ENCODE data around the gene SH2D4B. TPM values are rescaled to one million over a fixed set of nuclear protein-coding genes. Genes with fewer than 3 reads are reported as not detected.

The SH2D4B gene
- total and polyA plus RNA-seq, 2 of the 13 experiments (the other 11 are each of a cell fraction or from before 2014, with no cell fraction given): not detected

- H3K9ac ChIP-seq (ENCODE audit: insufficient read depth, low read depth, low read length): no peak overlapping the region
- no peaks in the 10 kb centered on the region for H3K9me3 ChIP-seq (ENCODE audit: low read length)
- intact Hi-C loops (cut with micrococcal nuclease; ENCODE audit: unreplicated experiment): no loop called here
- H3K27ac ChIP-seq (ENCODE audit: extremely low read length, insufficient read depth, low read length): no peak overlapping the region
- FAIRE-seq: no peak
- no peak overlapping the region for H3K4me2 ChIP-seq (ENCODE audit: low read depth, low read length)
- BruUV-seq (replicated peaks): no TSS peak
- TF ChIP-seq ZSCAN12 (CRISPR knock-in tag; IDR thresholded peaks at IDR 0.05) (no peak), ZNF704 (CRISPR knock-in tag; IDR thresholded peaks at IDR 0.05; ENCODE audit: borderline replicate concordance) (no peak), MBD4 (IDR thresholded peaks at IDR 0.05; ENCODE audit: borderline replicate concordance, low read length) (no peak), ZNF484 (CRISPR knock-in tag; IDR thresholded peaks at IDR 0.05; ENCODE audit: borderline replicate concordance, low read depth) (no peak), PAWR (CRISPR knock-in tag; IDR thresholded peaks at IDR 0.05; ENCODE audit: borderline replicate concordance) (no peak)
- no peaks in the 10 kb centered on the region for H3K36me3 ChIP-seq (replicated peaks in 1 of 2; ENCODE audit: control insufficient read depth in 1 of 2, insufficient read depth in 2 of 2, low read length in 2 of 2)
- in situ Hi-C loops (cut with HindIII; ENCODE audit: extremely low pct_ligation_motif_present, low pct_unique_long_range_greater_than_20kb): no loop called here
- ChIA-PET POLR2A (no interaction called here), CTCF (ENCODE audit: low intra/inter-chr PET ratio, low total read pairs) (no interaction called here)
- H3K4me3 ChIP-seq (replicated peaks in 1 of 3; ENCODE audit: insufficient read depth in 1 of 3, low read depth in 2 of 3, low read length in 3 of 3): no peak overlapping the region
- WGBS (ENCODE audit: low lambda C conversion rate): 37% methylated on average over 10 of the region's 10 CpGs
- no peak overlapping the region for H2AFZ ChIP-seq (ENCODE audit: low read length)
- H3K4me1 ChIP-seq (ENCODE audit: insufficient read depth, low read length): no peaks in the 10 kb centered on the region
- H3K79me2 ChIP-seq (ENCODE audit: insufficient read depth, low read length): no peaks in the 10 kb centered on the region
- no peak for DNase-seq (ENCODE audit: low spot score)
- H4K20me1 ChIP-seq (ENCODE audit: insufficient read depth, low read length): no peaks in the 10 kb centered on the region
- no peaks in the 10 kb centered on the region; a peak in 1 of 5 replicates for H3K27me3 ChIP-seq (ENCODE audit: control insufficient read depth in 1 of 2, insufficient read depth in 2 of 2, low read length in 2 of 2)
- no peak for ATAC-seq
These were observed 50.8 kb downstream of the SH2D4B start for GRCh38 chr10:80588546-80588945.

- H3K4me3 ChIP-seq (replicated peaks in 1 of 3; ENCODE audit: insufficient read depth in 1 of 3, low read depth in 2 of 3, low read length in 3 of 3): no peak overlapping the region
- no peaks in the 10 kb centered on the region for H3K9me3 ChIP-seq (ENCODE audit: low read length)
- H3K36me3 ChIP-seq (replicated peaks in 1 of 2; ENCODE audit: control insufficient read depth in 1 of 2, insufficient read depth in 2 of 2, low read length in 2 of 2): no peaks in the 10 kb centered on the region
- CTCF ChIA-PET (ENCODE audit: low intra/inter-chr PET ratio, low total read pairs): no interaction called here
- H3K27me3 ChIP-seq (ENCODE audit: control insufficient read depth in 1 of 2, insufficient read depth in 2 of 2, low read length in 2 of 2): no peaks in the 10 kb centered on the region
- POLR2A ChIA-PET: no interaction called here
- no peak overlapping the region for H3K9ac ChIP-seq (ENCODE audit: insufficient read depth, low read depth, low read length)
- ATAC-seq (no peak), FAIRE-seq (no peak), DNase-seq (ENCODE audit: low spot score) (no peak)
- H3K79me2 ChIP-seq (ENCODE audit: insufficient read depth, low read length): no peaks in the 10 kb centered on the region
- H3K4me1 ChIP-seq (ENCODE audit: insufficient read depth, low read length): no peaks in the 10 kb centered on the region
- no peaks in the 10 kb centered on the region for H4K20me1 ChIP-seq (ENCODE audit: insufficient read depth, low read length)
- no peak overlapping the region for H3K4me2 ChIP-seq (ENCODE audit: low read depth, low read length)
- no peak overlapping the region for H3K27ac ChIP-seq (ENCODE audit: extremely low read length, insufficient read depth, low read length)
- in situ Hi-C loops (cut with HindIII; ENCODE audit: extremely low pct_ligation_motif_present, low pct_unique_long_range_greater_than_20kb): no loop called here
- H2AFZ ChIP-seq (ENCODE audit: low read length): no peak overlapping the region
- intact Hi-C loops (cut with micrococcal nuclease; ENCODE audit: unreplicated experiment): no loop called here
- BruUV-seq (replicated peaks): no TSS peak
- WGBS (ENCODE audit: low lambda C conversion rate): 9% methylated on average over 5 of the region's 5 CpGs
- TF ChIP-seq MIXL1 (CRISPR knock-in tag; IDR thresholded peaks at IDR 0.05): no peak
- no peak for TF ChIP-seq ETV5 (CRISPR knock-in tag; IDR thresholded peaks at IDR 0.05; ENCODE audit: borderline replicate concordance)
- TF ChIP-seq MXD1 (CRISPR knock-in tag; IDR thresholded peaks at IDR 0.05): no peak
- no peak for TF ChIP-seq KLF9 (CRISPR knock-in tag; IDR thresholded peaks at IDR 0.05; ENCODE audit: low read depth)
- no peak for TF ChIP-seq SIN3A (IDR thresholded peaks at IDR 0.05; ENCODE audit: borderline replicate concordance, low read depth, low read length)
- TF ChIP-seq ATF4 (CRISPR knock-in tag; IDR thresholded peaks at IDR 0.05): no peak
- TF ChIP-seq ARID3A (IDR thresholded peaks at IDR 0.05; ENCODE audit: low read depth, low read length): no peak
- no peak for TF ChIP-seq ARNT (IDR thresholded peaks at IDR 0.05)
- TF ChIP-seq RBFOX2 (IDR thresholded peaks at IDR 0.05; ENCODE audit: low read depth, low read length): no peak
- no peak for TF ChIP-seq NFRKB (IDR thresholded peaks at IDR 0.05)
- no peak for TF ChIP-seq ISL2 (CRISPR knock-in tag; IDR thresholded peaks at IDR 0.05)
These were observed 52.1 kb downstream of the SH2D4B start for GRCh38 chr10:80589726-80590373.

Measured in HepG2 (cell line).